ENCODE measurements around the gene MTMR3.

DNA sequence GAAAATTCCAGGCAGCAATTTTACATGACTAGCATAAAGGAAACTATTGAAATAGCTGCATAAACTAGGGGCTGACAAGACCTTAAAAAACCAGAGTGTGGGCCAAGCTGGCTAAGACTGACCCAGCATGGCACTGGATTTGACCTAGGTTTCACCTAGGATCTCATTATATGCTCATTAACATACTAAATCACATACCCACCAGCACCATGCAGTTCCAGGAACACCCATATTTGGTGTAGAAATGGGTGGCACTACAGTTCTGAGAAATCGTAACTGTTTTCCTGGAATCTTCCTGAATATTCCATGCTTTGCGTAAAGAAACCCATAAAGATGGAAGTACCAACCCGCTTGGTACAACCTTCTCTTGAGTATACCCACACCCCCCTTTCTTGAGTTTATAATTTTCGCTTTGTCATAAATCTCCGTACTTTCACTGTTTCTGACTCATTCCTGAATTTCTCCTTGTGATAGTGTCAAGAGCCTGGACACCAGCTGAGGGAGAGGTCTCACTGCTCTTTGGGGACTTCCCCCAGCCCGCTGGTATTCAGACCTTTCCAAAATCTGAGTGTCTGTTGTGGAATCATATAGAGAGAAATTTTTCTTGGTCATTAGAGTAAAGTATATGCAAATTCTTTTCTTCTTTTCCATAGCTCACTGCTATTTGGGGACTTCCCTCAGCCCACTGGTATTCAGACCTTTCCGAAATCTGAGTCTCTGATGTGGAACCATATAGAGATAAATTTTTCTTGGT is 55.1 kb downstream of the MTMR3 start:
- TF ChIP-seq, protein P1, sequence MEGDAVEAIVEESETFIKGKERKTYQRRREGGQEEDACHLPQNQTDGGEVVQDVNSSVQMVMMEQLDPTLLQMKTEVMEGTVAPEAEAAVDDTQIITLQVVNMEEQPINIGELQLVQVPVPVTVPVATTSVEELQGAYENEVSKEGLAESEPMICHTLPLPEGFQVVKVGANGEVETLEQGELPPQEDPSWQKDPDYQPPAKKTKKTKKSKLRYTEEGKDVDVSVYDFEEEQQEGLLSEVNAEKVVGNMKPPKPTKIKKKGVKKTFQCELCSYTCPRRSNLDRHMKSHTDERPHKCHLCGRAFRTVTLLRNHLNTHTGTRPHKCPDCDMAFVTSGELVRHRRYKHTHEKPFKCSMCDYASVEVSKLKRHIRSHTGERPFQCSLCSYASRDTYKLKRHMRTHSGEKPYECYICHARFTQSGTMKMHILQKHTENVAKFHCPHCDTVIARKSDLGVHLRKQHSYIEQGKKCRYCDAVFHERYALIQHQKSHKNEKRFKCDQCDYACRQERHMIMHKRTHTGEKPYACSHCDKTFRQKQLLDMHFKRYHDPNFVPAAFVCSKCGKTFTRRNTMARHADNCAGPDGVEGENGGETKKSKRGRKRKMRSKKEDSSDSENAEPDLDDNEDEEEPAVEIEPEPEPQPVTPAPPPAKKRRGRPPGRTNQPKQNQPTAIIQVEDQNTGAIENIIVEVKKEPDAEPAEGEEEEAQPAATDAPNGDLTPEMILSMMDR (IDR thresholded peaks at IDR 0.05; ENCODE audit: borderline replicate concordance, extremely low read depth, low read length, poor library complexity, severe bottlenecking), result no peak
- no peak for TF ChIP-seq EZH2 (IDR thresholded peaks at IDR 0.05; ENCODE audit: borderline replicate concordance, low read depth, low read length, severe bottlenecking)
